ENCODE measurements around the gene GTPBP3. TPM values are rescaled to one million over a fixed set of nuclear protein-coding genes. Genes with fewer than 3 reads are reported as not detected.
A peak's percentile ranks its signal among the peaks of the same experiment; 100 is the strongest.

Gene GTPBP3
- total RNA-seq, 1 donor from 2014 or later: 28.9 TPM

DNA sequence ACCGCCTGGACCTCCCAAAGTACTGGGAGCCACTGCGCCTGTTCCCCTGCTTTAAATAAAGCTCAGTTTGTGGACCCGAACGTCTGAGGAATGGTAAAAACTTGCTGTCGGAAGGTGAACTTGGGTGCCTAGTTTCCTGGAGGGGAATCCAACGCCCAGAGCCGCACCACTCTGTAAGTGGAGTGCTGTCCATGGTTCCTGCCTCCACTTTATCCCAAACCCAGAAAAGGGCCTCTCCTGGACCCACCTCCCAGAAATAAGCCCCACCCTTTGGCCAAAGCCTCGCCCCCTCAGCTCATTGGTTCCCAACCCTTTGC, 5.0 kb upstream of the GTPBP3 start:
- no peak overlapping the region for H3K27ac Mint-ChIP-seq (ENCODE audit: unreplicated experiment)
- TF ChIP-seq, protein P1, sequence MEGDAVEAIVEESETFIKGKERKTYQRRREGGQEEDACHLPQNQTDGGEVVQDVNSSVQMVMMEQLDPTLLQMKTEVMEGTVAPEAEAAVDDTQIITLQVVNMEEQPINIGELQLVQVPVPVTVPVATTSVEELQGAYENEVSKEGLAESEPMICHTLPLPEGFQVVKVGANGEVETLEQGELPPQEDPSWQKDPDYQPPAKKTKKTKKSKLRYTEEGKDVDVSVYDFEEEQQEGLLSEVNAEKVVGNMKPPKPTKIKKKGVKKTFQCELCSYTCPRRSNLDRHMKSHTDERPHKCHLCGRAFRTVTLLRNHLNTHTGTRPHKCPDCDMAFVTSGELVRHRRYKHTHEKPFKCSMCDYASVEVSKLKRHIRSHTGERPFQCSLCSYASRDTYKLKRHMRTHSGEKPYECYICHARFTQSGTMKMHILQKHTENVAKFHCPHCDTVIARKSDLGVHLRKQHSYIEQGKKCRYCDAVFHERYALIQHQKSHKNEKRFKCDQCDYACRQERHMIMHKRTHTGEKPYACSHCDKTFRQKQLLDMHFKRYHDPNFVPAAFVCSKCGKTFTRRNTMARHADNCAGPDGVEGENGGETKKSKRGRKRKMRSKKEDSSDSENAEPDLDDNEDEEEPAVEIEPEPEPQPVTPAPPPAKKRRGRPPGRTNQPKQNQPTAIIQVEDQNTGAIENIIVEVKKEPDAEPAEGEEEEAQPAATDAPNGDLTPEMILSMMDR (IDR thresholded peaks at IDR 0.05): no peak
- H3K9me3 Mint-ChIP-seq (ENCODE audit: unreplicated experiment): no peaks in the 10 kb centered on the region
- H3K4me3 Mint-ChIP-seq (ENCODE audit: unreplicated experiment): no peak overlapping the region
- H3K4me1 Mint-ChIP-seq (ENCODE audit: unreplicated experiment): peaks cover 17% of the 10 kb centered on the region
- no peak for DNase-seq (ENCODE audit: extremely low spot score, unreplicated experiment)
- H3K36me3 Mint-ChIP-seq (ENCODE audit: unreplicated experiment): no peaks in the 10 kb centered on the region
- no peaks in the 10 kb centered on the region for H3K27me3 Mint-ChIP-seq (ENCODE audit: unreplicated experiment)

DNA sequence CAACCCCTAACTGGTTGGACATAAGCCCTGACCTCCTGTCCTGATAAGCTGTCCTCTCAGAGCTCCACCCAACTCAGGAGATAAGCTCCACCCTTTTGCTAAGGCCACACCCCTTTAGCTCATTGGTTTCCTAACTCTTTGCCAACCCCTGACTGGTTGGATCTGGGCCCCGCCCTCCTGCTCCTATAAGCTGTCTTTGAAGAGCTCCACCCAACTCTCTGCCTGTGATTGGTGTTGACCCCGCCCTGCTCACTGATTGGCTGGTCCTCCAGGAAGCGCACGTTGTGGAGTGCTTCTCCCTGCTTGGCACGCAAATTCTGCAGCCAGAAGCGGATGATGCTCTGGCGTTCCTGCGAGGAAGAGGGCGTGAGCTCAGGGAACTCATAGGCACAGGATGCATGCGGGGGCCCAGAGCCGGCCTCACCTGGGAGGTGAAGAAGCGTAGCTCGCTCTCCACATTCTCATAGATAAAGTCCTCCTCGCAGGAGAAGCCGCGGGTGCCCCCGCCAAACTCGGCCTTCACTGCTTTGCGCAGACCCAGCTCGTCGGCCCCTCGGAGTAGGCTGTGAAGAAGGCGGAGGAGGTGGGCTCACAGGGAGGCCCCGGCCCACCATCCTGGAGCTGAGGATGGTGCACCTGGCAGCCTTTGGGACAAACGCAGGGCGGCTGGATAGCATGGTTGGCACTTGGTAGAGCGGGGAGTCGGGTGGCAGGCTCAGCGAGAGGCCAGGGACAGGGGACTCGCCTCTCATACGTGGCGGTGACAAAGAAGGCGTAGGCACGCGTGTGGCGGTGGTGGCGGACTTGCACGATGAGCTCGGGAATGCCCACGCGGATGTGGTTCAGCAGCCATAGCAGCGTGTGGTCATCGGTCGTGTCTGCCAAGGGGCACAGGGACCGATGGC, 4.4 kb upstream of the GTPBP3 start:
- TF ChIP-seq, protein P1 (IDR thresholded peaks at IDR 0.05): no peak
- no peak overlapping the region for H3K27ac Mint-ChIP-seq (ENCODE audit: unreplicated experiment)
- no peak for DNase-seq (ENCODE audit: extremely low spot score, unreplicated experiment)
- H3K27me3 Mint-ChIP-seq (ENCODE audit: unreplicated experiment): no peaks in the 10 kb centered on the region
- no peaks in the 10 kb centered on the region for H3K36me3 Mint-ChIP-seq (ENCODE audit: unreplicated experiment)
- H3K4me3 Mint-ChIP-seq (ENCODE audit: unreplicated experiment): peak overlapping the region; percentile 40
- peaks cover 19% of the 10 kb centered on the region for H3K4me1 Mint-ChIP-seq (ENCODE audit: unreplicated experiment)
- H3K9me3 Mint-ChIP-seq (ENCODE audit: unreplicated experiment): no peaks in the 10 kb centered on the region

- TF ChIP-seq, protein P1 (IDR thresholded peaks at IDR 0.05): no peak
- Mint-ChIP-seq H3K27me3 (ENCODE audit: unreplicated experiment) (no peaks in the 10 kb centered on the region), H3K4me1 (ENCODE audit: unreplicated experiment) (peaks cover 23% of the 10 kb centered on the region), H3K4me3 (ENCODE audit: unreplicated experiment) (peak overlapping the region; percentile 86), H3K36me3 (ENCODE audit: unreplicated experiment) (no peaks in the 10 kb centered on the region), H3K9me3 (ENCODE audit: unreplicated experiment) (no peaks in the 10 kb centered on the region), H3K27ac (ENCODE audit: unreplicated experiment) (peak overlapping the region; percentile 68)
- DNase-seq (ENCODE audit: extremely low spot score, unreplicated experiment): no peak
These were observed 3.5 kb upstream of the GTPBP3 start for GRCh38 chr19:17333611-17334413.

DNA sequence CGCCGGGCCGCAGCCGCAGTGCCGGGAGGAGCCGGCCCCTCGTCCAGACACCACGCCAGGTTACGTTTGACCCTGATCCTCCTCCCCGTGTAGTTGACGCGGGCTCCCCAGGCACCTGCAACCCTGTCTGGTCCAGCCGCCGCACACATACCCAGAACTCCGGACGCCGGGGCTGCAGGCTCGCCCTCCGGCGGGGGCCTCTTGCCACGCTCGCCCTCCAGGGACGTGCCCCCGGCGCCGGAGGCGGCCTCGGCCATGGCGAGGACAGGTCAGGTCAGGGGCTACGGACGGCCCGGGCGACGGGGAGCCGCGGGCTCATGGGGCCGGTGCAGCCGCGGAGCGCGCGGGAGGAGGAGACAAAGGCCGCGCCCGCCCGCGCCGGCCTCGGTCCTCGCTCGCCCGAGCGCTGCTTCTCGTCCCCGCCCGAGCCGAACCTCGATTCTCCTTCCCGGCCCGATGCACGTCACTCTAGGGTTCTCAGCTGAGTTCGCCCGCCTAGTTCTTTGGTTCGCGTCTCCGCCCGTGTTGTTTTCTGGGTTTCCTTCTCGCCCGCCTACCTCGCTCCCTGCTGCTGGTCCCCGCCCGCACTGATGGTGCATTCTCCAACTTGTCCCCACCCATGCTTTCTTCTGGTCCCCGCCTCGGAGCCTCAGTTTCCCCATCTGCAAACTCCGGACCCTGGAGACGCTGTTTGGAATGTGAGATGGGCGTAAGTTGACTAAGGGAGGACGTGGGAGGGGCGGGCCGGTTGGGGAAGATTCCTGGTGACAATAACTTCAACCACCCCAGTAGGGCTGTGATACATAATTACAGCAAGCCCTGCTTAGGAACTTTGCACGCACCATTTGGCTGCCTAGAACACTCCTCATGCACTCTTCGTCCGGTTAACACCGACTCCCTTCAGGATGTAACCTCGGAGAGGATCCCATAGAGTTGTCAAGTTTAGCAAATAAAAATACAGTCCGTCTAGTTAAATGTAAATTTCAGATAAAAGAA, 2.6 kb upstream of the GTPBP3 start, which contains the start of gene ANO8:
ANO8 (minus strand) TSS at position 442 of the 996 bp plus-strand sequence; CDS start at position 257, 185 bp downstream.
- peak; percentile 96 for DNase-seq (ENCODE audit: extremely low spot score, unreplicated experiment)
- Mint-ChIP-seq H3K4me3 (ENCODE audit: unreplicated experiment) (peak within 1 kb of the TSS; percentile 86), H3K9me3 (ENCODE audit: unreplicated experiment) (no peaks in the 10 kb centered on the region), H3K27me3 (ENCODE audit: unreplicated experiment) (no peaks in the 10 kb centered on the region), H3K4me1 (ENCODE audit: unreplicated experiment) (peaks cover 23% of the 10 kb centered on the region), H3K27ac (ENCODE audit: unreplicated experiment) (peak within 1 kb of the TSS; percentile 68), H3K36me3 (ENCODE audit: unreplicated experiment) (no peaks in the 10 kb centered on the region)
- TF ChIP-seq, protein P1 (IDR thresholded peaks at IDR 0.05): no peak
